HG02973 (cell line): ENCODE measurements around the gene FFAR2.
"Not testable (repeated sequence)": the region's sequence is repeated elsewhere in the genome, so short reads cannot be mapped to it uniquely, and the experiment has no call there.

Source experiments
- ATAC-seq: cut with Tn5 transposase; IDR thresholded peaks from one replicate; pipeline ENCODE4 v1.9.1; 2021; ENCODE audit warnings: moderate library complexity; ENCODE audit not compliant: unreplicated experiment

Gene FFAR2

GRCh38 chr19:35423406-35423805 lies 24.7 kb upstream of the FFAR2 start:
- not testable (repeated sequence) for ATAC-seq

DNA sequence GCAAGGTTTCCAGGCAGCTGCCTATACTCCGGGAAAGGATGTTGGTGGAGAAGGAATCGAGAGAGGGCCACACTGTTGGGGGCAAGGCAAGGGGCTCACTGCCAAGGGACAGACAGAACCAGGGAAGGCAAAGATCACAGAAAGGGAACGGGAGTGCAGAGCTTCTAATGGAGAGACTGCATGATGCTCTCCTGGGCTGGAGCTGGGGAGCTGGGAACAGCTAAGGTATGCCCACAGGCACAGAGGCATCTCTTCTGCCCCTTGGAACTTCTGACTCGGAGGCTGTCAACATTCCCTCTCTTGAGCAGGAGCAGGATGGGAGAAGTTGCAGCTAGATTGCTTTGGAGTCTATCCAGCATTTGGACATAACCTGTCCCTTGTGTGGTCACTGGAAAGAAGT lies 22.4 kb upstream of the FFAR2 start:
- no peak for ATAC-seq

GRCh38 chr19:35427187-35427586 lies 20.9 kb upstream of the FFAR2 start:
- no peak for ATAC-seq

- ATAC-seq: no peak
These were observed 18.2 kb upstream of the FFAR2 start for GRCh38 chr19:35429698-35430408.

- no peak for ATAC-seq
These were observed 17.5 kb upstream of the FFAR2 start for GRCh38 chr19:35430409-35431144.

DNA sequence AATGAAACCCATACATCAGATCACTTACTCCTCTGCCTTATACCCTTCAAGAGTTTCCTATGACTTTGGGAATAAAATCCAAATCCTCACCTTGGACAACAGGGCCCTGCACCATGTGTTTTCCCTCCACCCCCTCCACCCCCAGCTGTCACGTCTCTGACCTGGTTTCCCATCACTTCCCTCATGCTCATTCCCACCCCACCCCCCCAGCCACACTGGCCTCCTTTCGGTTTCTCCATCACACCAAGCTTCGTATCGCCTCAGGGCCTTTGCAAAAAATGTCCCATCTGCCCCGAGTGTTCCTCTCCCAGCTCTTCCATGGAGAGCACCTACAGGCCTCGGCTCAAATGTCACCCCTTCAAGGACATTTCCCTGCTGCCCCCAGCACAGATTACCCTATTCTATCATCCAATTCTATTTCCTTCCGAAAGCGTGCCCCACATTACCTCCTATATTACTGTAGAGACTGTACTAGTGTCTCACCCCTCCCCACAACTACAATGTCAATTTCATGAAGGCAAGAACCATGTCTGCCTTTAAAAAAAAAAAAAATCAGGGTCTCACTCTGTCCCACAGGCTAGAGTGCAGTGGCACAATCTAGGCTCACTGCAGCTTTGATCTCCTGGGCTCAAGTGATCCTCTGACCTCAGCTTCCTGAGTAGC lies 16.8 kb upstream of the FFAR2 start:
- no peak for ATAC-seq

GRCh38 chr19:35432911-35433310 lies 15.1 kb upstream of the FFAR2 start:
- no peak for ATAC-seq

- ATAC-seq: no peak
These were observed 14.6 kb upstream of the FFAR2 start for GRCh38 chr19:35433448-35433847.

DNA sequence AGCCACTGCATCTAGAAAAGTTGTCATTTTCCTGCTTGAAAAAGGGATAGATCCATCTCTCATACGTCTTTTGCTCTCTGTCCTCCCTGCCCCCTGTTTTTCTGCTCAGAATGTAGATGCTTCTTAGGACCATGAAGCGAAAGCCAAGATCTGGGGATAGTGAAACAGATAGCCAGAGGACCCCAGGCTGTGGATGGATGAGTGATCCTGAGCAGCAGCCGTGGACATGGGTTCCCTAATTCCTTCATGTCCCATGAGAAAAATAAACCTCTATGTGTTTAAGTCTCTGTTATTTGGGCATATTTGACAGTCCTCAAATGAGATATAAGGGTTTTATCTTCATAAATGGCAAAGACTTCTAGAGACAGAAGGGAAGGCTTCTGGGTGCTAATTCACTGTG lies 12.2 kb upstream of the FFAR2 start:
- ATAC-seq: no peak

DNA sequence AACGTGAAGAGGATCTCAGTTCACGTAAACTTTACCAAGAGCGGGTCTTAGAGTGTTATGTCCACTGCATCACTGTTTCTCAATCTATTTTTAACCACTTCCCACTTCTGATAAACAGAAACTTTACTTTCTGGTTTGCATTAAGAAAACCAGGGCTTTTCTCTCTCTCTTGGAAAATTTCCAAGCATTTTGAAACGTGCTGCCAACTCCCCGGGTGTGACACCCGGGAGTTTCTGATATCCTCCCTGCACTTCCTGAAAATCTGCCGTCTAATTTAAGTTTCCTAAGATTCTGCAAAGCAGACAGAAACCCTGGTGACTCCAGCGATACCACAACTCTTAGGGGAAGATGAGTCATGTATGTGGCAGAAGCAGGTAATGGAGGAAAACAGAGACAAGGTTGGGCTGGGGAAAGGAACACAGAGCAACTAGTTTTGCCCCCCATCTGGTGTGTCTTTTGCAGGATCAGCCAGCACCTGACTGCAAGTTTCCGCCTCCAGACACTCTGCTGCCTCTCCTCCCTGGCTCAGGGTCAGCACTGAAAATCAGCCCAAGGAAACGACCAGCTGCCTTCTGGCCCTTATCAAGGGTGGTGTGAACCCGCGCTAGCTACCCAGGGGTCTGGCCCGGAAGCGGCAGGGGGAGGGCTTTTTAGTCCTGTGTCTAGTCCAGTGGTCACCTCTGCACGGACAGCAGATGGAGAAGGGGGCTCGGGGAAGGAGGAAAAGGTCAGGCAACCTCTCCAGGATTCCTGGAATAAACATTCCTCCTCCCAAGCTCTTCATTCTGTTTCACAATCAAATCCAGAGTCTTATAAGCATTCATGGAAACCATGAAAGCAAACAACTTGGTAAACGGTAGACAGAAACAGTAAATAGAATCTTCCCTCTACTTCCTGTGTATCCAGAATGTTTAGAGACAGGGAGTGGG lies 11.3 kb upstream of the FFAR2 start:
- ATAC-seq: no peak

DNA sequence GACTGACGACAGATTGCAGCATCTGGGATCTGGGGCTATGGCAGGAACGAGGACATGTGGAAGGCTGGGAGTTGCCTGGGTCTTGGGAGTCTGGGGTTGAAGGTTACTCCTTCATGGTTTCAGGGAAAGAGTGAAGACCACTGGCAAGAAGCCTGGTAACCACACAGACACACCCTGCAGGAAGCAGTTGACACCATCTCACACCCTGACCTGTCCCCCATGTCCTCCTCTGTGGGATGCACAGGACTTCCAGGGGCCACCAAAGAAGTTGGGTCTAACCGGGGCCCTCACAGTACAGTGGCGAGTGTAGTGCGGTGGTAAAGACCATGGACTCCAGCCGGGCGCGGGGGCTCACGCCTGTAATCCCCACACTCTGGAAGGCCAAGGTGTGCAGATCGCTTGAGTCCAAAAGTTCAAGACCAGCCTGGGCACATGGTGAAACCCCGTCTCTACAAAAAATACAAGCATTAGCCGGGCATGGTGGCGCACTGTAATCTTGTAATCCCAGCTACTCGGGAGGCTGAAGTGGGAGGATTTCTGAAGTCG lies 10.6 kb upstream of the FFAR2 start:
- ATAC-seq: no peak

- no peak for ATAC-seq
These were observed 10.0 kb upstream of the FFAR2 start for GRCh38 chr19:35438096-35438495.

DNA sequence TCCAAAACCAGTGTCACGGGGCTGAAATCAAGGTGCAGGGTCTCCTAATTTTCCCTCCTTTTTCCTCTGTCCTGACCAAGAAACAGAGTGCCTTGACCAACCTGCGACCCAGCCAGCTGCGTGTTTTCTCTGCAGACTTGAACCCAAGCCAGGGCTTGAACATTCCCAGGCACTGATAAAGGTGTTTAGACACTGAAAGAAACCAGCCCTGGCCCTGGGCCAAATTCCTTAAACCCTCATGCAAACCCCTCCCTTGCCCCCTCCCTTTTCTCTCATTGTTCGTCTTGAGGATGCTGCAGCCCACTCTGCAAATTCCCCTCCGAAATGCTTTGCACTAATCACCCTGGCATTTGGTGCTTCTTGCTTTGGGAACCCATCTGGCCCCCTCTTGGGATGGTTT lies 9.5 kb upstream of the FFAR2 start:
- ATAC-seq: no peak

GRCh38 chr19:35439921-35440320 lies 8.1 kb upstream of the FFAR2 start:
- no peak for ATAC-seq

DNA sequence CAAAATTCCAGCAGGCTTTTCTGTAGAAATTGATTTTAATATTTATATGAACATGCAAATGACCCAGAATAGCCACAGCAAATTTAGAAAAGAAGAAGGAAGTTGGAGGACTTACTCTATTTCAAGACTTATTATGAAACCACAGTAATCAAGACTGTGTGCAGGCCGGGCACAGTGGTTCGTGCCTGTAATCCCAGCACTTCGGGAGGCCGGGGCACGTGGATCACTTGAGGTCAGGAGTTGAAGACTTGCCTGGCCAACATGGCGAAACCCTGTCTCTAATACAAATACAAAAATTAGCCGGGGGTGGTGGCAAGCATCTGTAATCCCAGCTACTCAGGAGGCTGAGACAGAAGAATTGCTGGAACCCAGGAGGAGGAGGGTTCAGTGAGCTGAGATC lies 6.0 kb upstream of the FFAR2 start:
- no peak for ATAC-seq

DNA sequence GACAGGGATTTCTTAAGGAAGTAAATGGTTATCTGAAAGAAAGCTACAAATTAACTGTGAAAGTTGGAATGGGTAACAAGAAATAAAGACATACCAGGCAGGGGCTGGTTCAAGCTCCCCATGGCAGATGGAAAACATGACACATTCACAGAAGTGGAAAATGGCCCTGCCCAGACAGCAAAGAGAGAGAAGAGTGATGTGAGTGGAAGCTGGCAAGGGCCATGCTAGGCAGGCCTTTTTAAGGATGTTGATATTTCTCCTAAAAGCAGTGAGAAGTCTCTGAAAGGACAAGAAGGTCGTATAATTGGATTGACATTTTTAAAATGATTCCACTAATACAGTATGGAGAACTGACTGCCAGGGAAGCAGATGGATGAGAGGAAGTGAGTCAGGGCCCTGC lies 3.3 kb upstream of the FFAR2 start:
- no peak for ATAC-seq

DNA sequence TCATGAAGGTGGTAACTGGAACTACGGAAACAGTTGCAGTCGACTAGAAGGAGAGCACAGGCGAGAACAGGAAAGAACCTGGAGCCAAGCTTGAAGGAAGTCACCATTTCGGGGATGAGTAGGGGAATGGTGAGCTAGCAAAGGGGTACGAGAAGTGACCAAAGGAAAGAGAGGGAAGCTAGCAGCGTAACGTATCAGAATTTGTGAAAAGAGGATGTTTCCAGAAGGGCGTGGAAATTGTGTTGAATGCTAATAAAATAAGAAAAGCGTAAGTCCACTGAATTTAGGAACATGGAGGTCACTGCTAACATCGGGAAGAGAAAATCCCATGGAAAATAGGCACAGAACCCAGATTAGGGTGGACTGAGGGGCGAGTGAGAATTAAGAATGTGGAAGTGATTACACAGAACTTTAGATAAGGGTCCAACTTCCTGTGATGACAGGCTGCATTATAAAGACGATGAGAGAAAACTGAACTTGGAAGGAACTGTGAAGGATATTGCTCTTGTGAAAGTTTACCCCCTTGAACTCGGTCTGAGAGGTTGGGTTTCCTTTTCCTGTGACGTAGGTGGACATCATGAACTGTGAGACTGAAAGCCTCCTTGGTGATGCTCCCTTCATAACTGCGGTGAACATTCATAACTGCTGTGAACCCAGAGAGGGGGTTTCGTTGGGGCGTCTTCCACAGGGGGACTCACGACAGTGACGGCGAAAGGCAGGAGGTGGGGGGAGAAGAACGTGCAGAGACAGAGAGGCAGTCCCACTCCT lies 2.0 kb upstream of the FFAR2 start:
- no peak for ATAC-seq

- ATAC-seq: no peak
These were observed 1.4 kb downstream of the FFAR2 start for GRCh38 chr19:35449359-35450043.

GRCh38 chr19:35451338-35452096 lies 3.5 kb downstream of the FFAR2 start:
- ATAC-seq: no peak
